Testis (tissue), 5 donors: ENCODE measurements around the gene MAGEB4. TPM values are rescaled to one million over a fixed set of nuclear protein-coding genes. Genes with fewer than 3 reads are reported as not detected.
"Not testable (repeated sequence)": the region's sequence is repeated elsewhere in the genome, so short reads cannot be mapped to it uniquely, and the experiment has no call there.

Experiments used
- DNase-seq: peaks from one replicate; pipeline ENCODE4 v3.0.0-alpha.2; 2019
- H3K27ac ChIP-seq, 2 donors: fragments of 200-600 bp; sonication (generic); one replicate each; pipeline ENCODE4 v1.5.1; 2019
- H3K27me3 ChIP-seq: fragments of 200-600 bp; sonication (generic); one replicate; pipeline ENCODE4 v1.5.1; 2019
- H3K36me3 ChIP-seq: fragments of 200-600 bp; sonication (generic); one replicate; pipeline ENCODE4 v1.5.1; 2017; ENCODE audit warnings: low read depth; ENCODE audit errors: missing control alignments
- H3K4me1 ChIP-seq: fragments of 200-600 bp; sonication (generic); one replicate; pipeline ENCODE4 v1.5.1; 2019
- H3K4me3 ChIP-seq, 2 donors: fragments of 200-600 bp; sonication (generic); one replicate each; pipeline ENCODE4 v1.5.1; 2017 to 2019
- H3K9me3 ChIP-seq: fragments of 200-600 bp; sonication (generic); one replicate; pipeline ENCODE4 v1.5.1; 2017
- CTCF ChIP-seq, 3 experiments: fragments of 450-650 bp in 2 of 3; fragments of 200-600 bp in 1 of 3; sonication (generic) in 1 of 3; IDR thresholded peaks; one replicate each; pipeline ENCODE4 v1.5.1; 2016 to 2019; ENCODE audit warnings: antibody characterized with exemption in 3 of 3, mild to moderate bottlenecking in 2 of 3, moderate library complexity in 1 of 3
- POLR2A ChIP-seq: fragments of 450-650 bp; IDR thresholded peaks from one replicate; pipeline ENCODE4 v1.6.1; 2017; ENCODE audit warnings: antibody characterized with exemption, mild to moderate bottlenecking, moderate library complexity
- WGBS, 2 donors: methylation state at CpG; one replicate each; pipeline ENCODE4 v1.1.5; 2018; 5-methylcytosine and 5-hydroxymethylcytosine counted together
- intact Hi-C: fragments of 100-400 bp; cut with DNase I; formaldehyde crosslinking; loops from one replicate; pipeline ENCODE4 v1.15.1; 2023; ENCODE audit warnings: low total_unique reads
- long read RNA-seq, 2 donors: transcript quantifications; one replicate each; lab custom pipeline, GENCODE V29; 2026
- polyA plus RNA-seq: library from polyadenylated mRNA; stranded (reverse); fragments of 350-450 nt; fragmentation: Illumina TruSeq; extraction: RNeasy Lipid Tissue Mini Kit (QIAGEN cat#74804); gene quantifications from one replicate; pipeline ENCODE4 v1.2.3, GENCODE V29; 2014; ENCODE audit warnings: low read depth, low replicate concordance; ENCODE audit not compliant: insufficient read depth
- total RNA-seq, 2 donors: library from RNA; depleted of rRNA; stranded (reverse); fragments of >200 nt; gene quantifications; one replicate each; pipeline ENCODE4 v1.2.3, GENCODE V29; 2016

Gene MAGEB4
- total RNA-seq = 10 to 100 TPM; 11.7 to 13.0 TPM
- 20.7 TPM for polyA plus RNA-seq
- long read RNA-seq, donor 1 = 0 reads
- long read RNA-seq, donor 2 = 0 reads

- Histone ChIP-seq H3K9me3 (no peaks in the 10 kb centered on the region), H3K4me3 (no peak within 1 kb of the TSS), H3K27ac (no peak within 1 kb of the TSS), H3K27me3 (no peaks in the 10 kb centered on the region), H3K36me3 (no peaks in the 10 kb centered on the region), H3K4me1 (peaks cover 4% of the 10 kb centered on the region)
- intact Hi-C loops = no loop called here
- no peak for TF ChIP-seq CTCF (IDR thresholded peaks at IDR 0.05)
- no peak for TF ChIP-seq POLR2A
- peak; percentile 38 for DNase-seq
- WGBS, 2 donors = 72% methylated on average over 9 of the region's 10 CpGs; no CpG with 5 or more reads in 1 of the 2 donors
These were observed at the start of gene MAGEB4 for GRCh38 chrX:30241724-30242415. TSS of gene MAGEB4 (plus strand) at chrX:30242000. CDS start at chrX:30242136, 136 bp downstream.

- intact Hi-C loops = not testable (repeated sequence)
These were observed 47.9 kb upstream of the MAGEB4 start for GRCh38 chrX:30193910-30194309.

GRCh38 chrX:30196322-30196721, 45.5 kb upstream of the MAGEB4 start:
- DNase-seq = no peak
- Histone ChIP-seq H3K27ac (no peak overlapping the region), H3K9me3 (no peaks in the 10 kb centered on the region), H3K4me3 (no peak overlapping the region), H3K27me3 (no peaks in the 10 kb centered on the region), H3K36me3 (no peaks in the 10 kb centered on the region), H3K4me1 (no peaks in the 10 kb centered on the region)
- intact Hi-C loops = no loop called here
- no peak for TF ChIP-seq CTCF (IDR thresholded peaks at IDR 0.05)
- no peak for TF ChIP-seq POLR2A
- 20 to 38% methylated on average over 1 of the region's 1 CpG for WGBS, 2 donors

More at GRCh38 chrX:30193910-30194309, 47.9 kb upstream of the MAGEB4 start:
- not testable (repeated sequence) for H3K27ac ChIP-seq, H3K9me3 ChIP-seq, H3K4me3 ChIP-seq, DNase-seq, H3K27me3 ChIP-seq, H3K36me3 ChIP-seq, H3K4me1 ChIP-seq
- 91 to 92% methylated on average over 5 to 6 of the region's 6 CpGs for WGBS, 2 donors

GRCh38 chrX:30212172-30212571, 29.6 kb upstream of the MAGEB4 start:
- intact Hi-C loops = no loop called here
- Histone ChIP-seq H3K36me3 (no peaks in the 10 kb centered on the region), H3K4me3 (no peak overlapping the region), H3K9me3 (no peaks in the 10 kb centered on the region), H3K27me3 (no peaks in the 10 kb centered on the region), H3K4me1 (no peaks in the 10 kb centered on the region), H3K27ac (no peak overlapping the region)
- 43 to 49% methylated on average over 2 of the region's 2 CpGs for WGBS, 2 donors
- TF ChIP-seq POLR2A (no peak), CTCF (IDR thresholded peaks at IDR 0.05) (peak in 1 of 3 experiments; percentile 17)
- DNase-seq = peak; percentile 46

GRCh38 chrX:30215357-30215843, 26.4 kb upstream of the MAGEB4 start, which contains the start of gene MAGEB2:
TSS of gene MAGEB2 (plus strand) at chrX:30215563. CDS start at chrX:30218581, 3,018 bp downstream.
- Histone ChIP-seq H3K4me3 (peak within 1 kb of the TSS in 1 of 2 donors; percentile 21), H3K9me3 (no peaks in the 10 kb centered on the region), H3K4me1 (no peaks in the 10 kb centered on the region), H3K27me3 (no peaks in the 10 kb centered on the region), H3K36me3 (no peaks in the 10 kb centered on the region), H3K27ac (no peak within 1 kb of the TSS)
- TF ChIP-seq POLR2A = no peak
- no peak for TF ChIP-seq CTCF (IDR thresholded peaks at IDR 0.05)
- peak; percentile 59 for DNase-seq
- 87% methylated on average over 28 of the region's 29 CpGs; no CpG with 5 or more reads in 1 of the 2 donors for WGBS, 2 donors
- intact Hi-C loops = no loop called here
